NCI-H1436 (cell line): ENCODE data around the gene USP7.

Experiments used
- DNase-seq: peaks from one replicate; lab custom pipeline; 2025; lab: John Stamatoyannopoulos, UW

The USP7 gene

GRCh38 chr16:8861563-8862308 lies 102.0 kb downstream of the USP7 start:
- no peak for DNase-seq

GRCh38 chr16:8859913-8860881 lies 103.5 kb downstream of the USP7 start:
- DNase-seq: no peak

DNA sequence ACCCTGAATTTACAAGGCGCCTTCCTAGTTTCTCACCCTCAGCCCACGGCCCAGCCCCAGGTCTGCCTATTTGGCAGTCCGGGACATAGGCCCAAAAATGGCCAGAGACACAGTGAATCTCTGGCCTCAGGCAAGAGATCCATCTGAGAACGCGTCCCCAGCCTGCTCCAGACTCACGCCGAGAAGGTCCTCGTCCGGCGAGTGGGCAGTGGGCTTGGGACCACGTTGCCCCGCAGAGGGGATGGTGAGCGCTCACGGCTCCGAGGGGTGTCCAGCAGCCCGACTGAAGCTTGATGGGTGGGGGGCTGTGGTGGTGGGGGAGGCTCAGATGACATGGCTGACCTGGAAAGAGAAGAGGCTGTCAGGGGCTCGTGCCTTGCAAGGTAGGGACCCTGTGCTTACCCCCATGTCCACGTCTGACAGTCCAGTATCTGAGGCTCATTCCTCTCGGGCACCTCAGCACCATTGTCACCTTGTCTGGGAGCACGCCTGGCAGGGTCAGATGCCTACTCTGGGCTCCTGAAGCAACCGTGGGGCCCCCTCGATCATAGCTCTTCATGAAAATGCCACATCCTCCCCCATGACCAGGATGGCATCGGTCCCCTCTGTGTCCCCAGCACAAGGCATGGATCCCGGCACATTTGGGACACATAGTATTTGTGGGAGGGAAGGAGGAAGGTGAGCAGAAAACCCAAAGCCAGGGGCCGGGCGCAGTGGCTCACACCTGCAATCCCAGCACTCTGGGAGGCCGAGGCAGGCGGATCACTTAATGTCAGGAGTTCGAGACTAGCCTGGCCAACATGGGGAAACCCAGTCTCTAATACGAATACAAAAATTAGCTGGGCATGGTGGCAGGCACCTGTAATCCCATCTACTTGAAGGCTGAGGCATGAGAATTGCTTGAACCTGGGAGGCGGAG lies 104.5 kb downstream of the USP7 start:
- no peak for DNase-seq

- DNase-seq: no peak
These were observed 107.7 kb downstream of the USP7 start for GRCh38 chr16:8855972-8856371.

DNA sequence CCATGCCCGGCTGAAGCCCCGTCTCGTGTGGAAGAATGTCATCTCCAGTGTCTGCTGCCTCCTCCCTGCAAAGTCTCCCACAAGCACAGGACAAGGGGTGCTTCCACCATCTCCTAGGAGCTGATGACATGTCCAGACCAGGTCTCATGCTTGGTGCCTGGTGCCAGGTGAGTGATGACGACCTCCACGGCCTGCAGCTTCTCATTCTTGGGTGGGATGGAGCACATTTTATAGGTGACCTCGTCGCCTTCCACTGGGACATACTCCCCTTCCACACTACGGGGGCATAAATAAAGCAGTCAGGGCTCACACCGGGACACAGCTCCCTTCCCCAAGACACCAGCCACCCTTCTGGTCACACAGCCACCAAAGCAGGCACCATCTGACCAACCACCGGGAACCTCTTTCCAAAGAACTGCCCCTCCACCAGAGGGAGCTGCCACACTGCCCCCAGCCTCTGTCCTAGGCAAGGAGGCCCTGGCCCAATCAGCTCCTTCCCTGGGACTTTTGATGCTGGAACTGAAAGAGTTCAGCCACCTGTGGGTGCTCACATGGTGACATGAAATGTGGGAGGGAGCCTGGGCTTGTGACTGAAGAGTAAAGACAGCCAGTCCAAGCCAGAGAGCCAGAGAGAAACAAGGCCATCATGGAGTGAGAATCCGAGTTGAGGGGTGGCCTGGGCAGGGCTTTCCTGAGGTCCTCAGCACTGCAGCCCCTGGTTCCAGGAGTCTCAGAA lies 108.5 kb downstream of the USP7 start:
- DNase-seq: no peak

- DNase-seq: no peak
These were observed 109.3 kb downstream of the USP7 start for GRCh38 chr16:8854298-8854948.

- DNase-seq: no peak
These were observed 110.1 kb downstream of the USP7 start for GRCh38 chr16:8853611-8854010.

DNA sequence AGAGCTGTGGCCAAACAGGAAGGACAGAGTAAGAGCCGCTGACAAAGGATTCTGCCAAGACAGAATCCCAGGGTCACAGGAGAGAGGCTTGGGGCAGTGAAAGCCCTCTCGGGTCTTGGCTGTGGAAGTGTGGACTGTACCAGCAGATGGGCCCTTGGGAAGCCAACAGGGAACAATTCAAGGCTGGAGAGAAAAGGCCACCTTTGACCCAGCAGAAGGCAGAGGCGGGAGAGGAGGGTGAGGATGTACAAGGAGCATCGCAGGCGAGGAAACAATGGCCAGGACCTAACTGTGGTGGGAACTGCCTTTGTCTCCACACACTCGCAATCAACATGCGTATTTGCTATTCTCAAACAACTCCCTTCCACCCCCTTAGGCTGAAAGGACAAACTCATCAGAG lies 110.6 kb downstream of the USP7 start:
- DNase-seq: no peak

DNA sequence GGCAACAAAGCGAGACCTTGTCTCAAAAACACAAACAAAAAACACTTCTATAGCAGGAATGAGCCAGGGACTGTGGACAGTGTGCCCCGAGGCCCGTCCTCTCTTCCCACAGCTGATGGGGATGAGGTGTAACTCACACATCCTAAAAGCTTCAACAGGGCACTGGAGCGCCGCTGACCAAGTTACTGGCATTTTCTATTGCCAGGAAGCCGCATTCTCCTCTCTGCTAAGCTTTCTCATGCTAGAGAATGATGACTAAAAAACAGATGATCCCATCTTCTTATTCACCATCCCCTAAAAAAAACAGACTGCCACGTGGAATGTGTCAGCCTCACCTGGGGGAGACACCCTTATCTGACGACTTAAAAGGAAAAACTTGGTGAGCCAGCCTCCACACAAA lies 111.2 kb downstream of the USP7 start:
- DNase-seq: no peak

DNA sequence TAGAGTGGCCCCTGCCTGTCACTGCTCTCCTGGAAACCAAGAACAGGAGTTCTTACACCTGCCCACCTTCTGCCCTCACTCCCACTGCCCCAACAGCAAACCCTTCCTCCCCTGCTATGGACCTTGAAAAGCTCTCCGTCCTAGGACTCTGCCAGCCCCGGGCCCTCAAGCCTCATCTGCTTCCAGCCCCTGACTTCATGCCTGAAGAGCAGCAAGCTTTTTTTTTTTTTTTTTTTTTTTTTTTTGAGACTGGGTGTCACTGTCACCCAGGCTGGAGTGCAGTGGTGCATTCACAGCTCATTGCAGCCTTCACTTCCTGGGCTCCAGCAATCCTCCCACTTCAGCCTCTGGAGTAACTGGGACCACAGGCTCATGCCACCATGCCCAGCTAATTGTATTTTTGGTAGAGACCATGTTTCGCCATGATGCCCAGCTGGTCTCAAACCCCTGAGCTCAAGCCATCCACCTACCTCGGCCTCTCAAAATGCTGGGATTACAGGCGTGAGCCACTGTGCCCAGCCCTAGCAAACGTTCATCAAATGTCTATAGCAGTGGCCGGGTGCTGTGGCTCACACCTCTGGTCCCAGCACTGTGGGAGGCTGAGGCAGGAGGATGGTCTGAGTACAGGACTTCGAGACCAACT lies 111.8 kb downstream of the USP7 start:
- no peak for DNase-seq

- DNase-seq: no peak
These were observed 113.3 kb downstream of the USP7 start for GRCh38 chr16:8850279-8850885.

GRCh38 chr16:8849411-8850011 lies 114.2 kb downstream of the USP7 start:
- DNase-seq: no peak

DNA sequence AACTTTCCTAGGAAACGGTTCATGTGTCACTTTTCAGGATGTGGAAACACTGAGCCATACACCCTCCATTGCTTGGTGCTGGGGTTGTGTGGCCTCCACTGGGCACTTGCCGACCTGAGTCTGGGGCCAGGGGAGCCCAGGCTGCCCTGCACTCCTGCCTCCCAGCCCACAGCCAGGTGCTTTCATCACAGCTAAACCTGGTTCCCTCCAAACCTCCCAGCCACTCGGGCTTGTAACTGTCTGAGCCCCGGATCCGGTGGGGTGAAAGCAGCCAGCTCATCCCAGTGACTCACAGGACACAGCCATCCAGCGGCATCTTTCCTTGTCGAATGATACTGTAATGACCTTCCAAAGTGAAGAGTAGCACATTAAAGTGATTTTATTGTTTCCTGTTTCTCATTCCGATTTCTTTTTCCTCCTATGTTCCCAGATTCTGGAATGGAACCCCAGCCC lies 114.7 kb downstream of the USP7 start:
- no peak for DNase-seq

GRCh38 chr16:8848231-8848938 lies 115.3 kb downstream of the USP7 start:
- DNase-seq: no peak

GRCh38 chr16:8847623-8848022 lies 116.1 kb downstream of the USP7 start:
- no peak for DNase-seq

DNA sequence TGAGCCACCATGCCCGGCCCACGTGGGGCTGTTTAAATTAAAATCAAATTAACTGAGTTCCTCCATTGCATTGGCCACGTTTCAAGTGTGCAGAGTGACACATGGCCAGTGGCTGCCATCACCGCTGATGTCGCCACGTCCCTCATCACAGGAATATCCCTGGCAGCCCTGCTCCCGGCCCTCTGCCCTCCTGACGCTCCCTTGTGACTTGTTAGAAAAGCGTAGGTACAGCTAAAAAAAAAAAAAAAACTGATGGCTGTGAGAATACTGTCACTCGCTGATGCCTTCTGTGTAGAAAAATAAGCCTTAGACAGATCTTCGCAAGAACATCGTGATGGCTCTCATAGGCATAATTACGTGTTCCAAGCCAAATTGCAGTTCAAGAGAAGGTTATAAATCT lies 116.6 kb downstream of the USP7 start:
- no peak for DNase-seq

GRCh38 chr16:8846401-8846932 lies 117.2 kb downstream of the USP7 start:
- no peak for DNase-seq

- DNase-seq: no peak
These were observed 117.9 kb downstream of the USP7 start for GRCh38 chr16:8845699-8846298.
